Lower lobe of right lung (tissue), 2 donors: ENCODE data around the gene BRD3OS. TPM values are rescaled to one million over a fixed set of nuclear protein-coding genes. Genes with fewer than 3 reads are reported as not detected.

ENCODE experiments used
- ATAC-seq, 2 donors: fragments of 200-7000 bp; cut with Tn5 transposase; one replicate each; pipeline ENCODE4 v1.9.1; 2020 to 2022; ENCODE audit warnings: mild to moderate bottlenecking in 2 of 2, moderate library complexity in 2 of 2
- DNase-seq: peaks from one replicate; pipeline ENCODE4 v3.0.0-alpha.2; 2020
- H3K27ac ChIP-seq: fragments of 200-600 bp; one replicate; pipeline ENCODE4 v1.8.0; 2022
- H3K27me3 ChIP-seq: fragments of 200-600 bp; one replicate; pipeline ENCODE4 v1.8.0; 2022; ENCODE audit warnings: low read depth
- H3K36me3 ChIP-seq: fragments of 200-600 bp; one replicate; pipeline ENCODE4 v1.8.0; 2022; ENCODE audit warnings: mild to moderate bottlenecking
- H3K4me1 ChIP-seq: fragments of 200-600 bp; one replicate; pipeline ENCODE4 v1.8.0; 2022
- H3K4me3 ChIP-seq: fragments of 200-600 bp; one replicate; pipeline ENCODE4 v1.8.0; 2022; ENCODE audit warnings: mild to moderate bottlenecking
- H3K9me3 ChIP-seq: fragments of 200-600 bp; one replicate; pipeline ENCODE4 v1.8.0; 2022
- intact Hi-C: fragments of 100-400 bp; cut with DNase I; formaldehyde crosslinking; loops from one replicate; pipeline ENCODE4 v1.11.0; 2022
- total RNA-seq: library from RNA; stranded (reverse); fragmentation: NEBNext Ultra II Directional; extraction: Animal tissue kit (Norgen Biotek cat#: 25700); gene quantifications from one replicate; pipeline ENCODE4 v1.2.1, GENCODE V29; 2021
- TF ChIP-seq, protein P1 (sequence below): fragments of 200-600 bp; IDR thresholded peaks from one replicate; pipeline ENCODE4 v1.8.0; 2022; ENCODE audit warnings: antibody characterized with exemption, mild to moderate bottlenecking
- donor health status: DM: no; HTN: yes; CAD: no; lungs with severe emphysema.

The BRD3OS gene
- total RNA-seq, 1 donor from 2014 or later: 15.6 TPM

DNA sequence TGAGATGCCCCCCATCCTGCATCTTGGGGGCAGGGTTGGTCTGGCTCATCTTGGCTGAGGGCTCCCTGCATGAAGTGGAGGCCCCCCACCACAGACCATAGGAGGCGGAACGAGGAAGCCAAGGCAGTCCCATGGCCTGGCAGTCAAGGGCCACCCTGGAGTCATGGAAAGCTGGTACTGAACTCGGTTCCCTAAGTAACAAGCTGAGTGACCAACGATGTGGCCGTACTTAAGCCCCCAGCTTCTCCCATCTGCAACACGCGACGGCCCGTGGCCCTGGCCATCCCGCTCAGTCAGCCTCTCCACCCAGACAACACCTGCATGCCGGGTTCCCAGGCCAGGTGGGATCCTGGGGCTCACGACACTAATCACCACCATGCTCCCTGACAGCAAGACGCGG, 25.4 kb downstream of the BRD3OS start:
- Histone ChIP-seq H3K27me3 (no peaks in the 10 kb centered on the region), H3K27ac (no peak overlapping the region)

DNA sequence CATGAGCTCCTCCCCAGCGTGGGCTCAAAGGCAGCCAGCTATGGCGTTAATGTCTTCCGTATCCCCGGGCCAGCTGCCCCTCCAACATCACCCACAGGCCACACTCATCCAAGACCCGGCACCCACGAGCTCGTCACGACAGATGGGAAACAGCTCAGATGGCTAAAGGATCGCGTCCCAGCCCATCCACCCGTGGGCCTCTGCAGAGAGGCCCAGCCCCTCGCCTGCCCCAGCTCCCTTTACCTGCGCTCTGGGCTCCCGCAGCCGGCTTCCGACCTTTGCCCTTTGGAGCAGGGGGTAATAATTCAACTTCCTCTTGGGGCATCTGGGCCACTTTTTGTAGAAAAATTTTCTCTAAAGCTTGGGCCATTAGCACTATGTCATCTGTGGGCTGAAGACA, 26.0 kb downstream of the BRD3OS start:
- Histone ChIP-seq H3K27ac (no peak overlapping the region), H3K4me1 (peaks cover 17% of the 10 kb centered on the region), H3K9me3 (no peaks in the 10 kb centered on the region), H3K4me3 (no peak overlapping the region), H3K27me3 (no peaks in the 10 kb centered on the region), H3K36me3 (peaks cover 74% of the 10 kb centered on the region)
- TF ChIP-seq, protein P1, sequence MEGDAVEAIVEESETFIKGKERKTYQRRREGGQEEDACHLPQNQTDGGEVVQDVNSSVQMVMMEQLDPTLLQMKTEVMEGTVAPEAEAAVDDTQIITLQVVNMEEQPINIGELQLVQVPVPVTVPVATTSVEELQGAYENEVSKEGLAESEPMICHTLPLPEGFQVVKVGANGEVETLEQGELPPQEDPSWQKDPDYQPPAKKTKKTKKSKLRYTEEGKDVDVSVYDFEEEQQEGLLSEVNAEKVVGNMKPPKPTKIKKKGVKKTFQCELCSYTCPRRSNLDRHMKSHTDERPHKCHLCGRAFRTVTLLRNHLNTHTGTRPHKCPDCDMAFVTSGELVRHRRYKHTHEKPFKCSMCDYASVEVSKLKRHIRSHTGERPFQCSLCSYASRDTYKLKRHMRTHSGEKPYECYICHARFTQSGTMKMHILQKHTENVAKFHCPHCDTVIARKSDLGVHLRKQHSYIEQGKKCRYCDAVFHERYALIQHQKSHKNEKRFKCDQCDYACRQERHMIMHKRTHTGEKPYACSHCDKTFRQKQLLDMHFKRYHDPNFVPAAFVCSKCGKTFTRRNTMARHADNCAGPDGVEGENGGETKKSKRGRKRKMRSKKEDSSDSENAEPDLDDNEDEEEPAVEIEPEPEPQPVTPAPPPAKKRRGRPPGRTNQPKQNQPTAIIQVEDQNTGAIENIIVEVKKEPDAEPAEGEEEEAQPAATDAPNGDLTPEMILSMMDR: no peak
- peak; percentile 38 for DNase-seq
- intact Hi-C loops: no loop called here
- no peak for ATAC-seq

More for the DNA sequence above, 25.4 kb downstream of the BRD3OS start:
- H3K4me3 ChIP-seq: no peak overlapping the region
- TF ChIP-seq, protein P1: no peak
- H3K4me1 ChIP-seq: peaks cover 11% of the 10 kb centered on the region
- peaks cover 80% of the 10 kb centered on the region for H3K36me3 ChIP-seq
- intact Hi-C loops: no loop called here
- H3K9me3 ChIP-seq: no peaks in the 10 kb centered on the region
- ATAC-seq (no peak), DNase-seq (no peak)

GRCh38 chr9:134052491-134052890, 27.2 kb downstream of the BRD3OS start:
- no peak for ATAC-seq
- Histone ChIP-seq H3K4me1 (peaks cover 28% of the 10 kb centered on the region), H3K27me3 (no peaks in the 10 kb centered on the region), H3K27ac (no peak overlapping the region), H3K4me3 (no peak overlapping the region), H3K36me3 (peaks cover 62% of the 10 kb centered on the region), H3K9me3 (no peaks in the 10 kb centered on the region)
- TF ChIP-seq, protein P1: no peak
- intact Hi-C loops: no loop called here
- DNase-seq: no peak

- ATAC-seq: no peak
- DNase-seq: no peak
- Histone ChIP-seq H3K27ac (no peak overlapping the region), H3K27me3 (no peaks in the 10 kb centered on the region), H3K36me3 (peaks cover 57% of the 10 kb centered on the region), H3K4me1 (peaks cover 33% of the 10 kb centered on the region), H3K4me3 (no peak overlapping the region), H3K9me3 (no peaks in the 10 kb centered on the region)
- TF ChIP-seq, protein P1: no peak
- intact Hi-C loops: no loop called here
Observed at GRCh38 chr9:134052941-134053340, 27.7 kb downstream of the BRD3OS start.

- peaks cover 52% of the 10 kb centered on the region for H3K36me3 ChIP-seq
- DNase-seq: peak; percentile 43
- no peak overlapping the region for H3K4me3 ChIP-seq
- no peaks in the 10 kb centered on the region for H3K9me3 ChIP-seq
- no peak overlapping the region for H3K27ac ChIP-seq
- peaks cover 36% of the 10 kb centered on the region for H3K4me1 ChIP-seq
- TF ChIP-seq, protein P1: no peak
- intact Hi-C loops: no loop called here
- H3K27me3 ChIP-seq: no peaks in the 10 kb centered on the region
- no peak for ATAC-seq
Observed at GRCh38 chr9:134053401-134053871, 28.2 kb downstream of the BRD3OS start.
